ENCODE measurements around the gene CACHD1. TPM values are rescaled to one million over a fixed set of nuclear protein-coding genes. Genes with fewer than 3 reads are reported as not detected.

The CACHD1 gene
- total and polyA plus RNA-seq, 2 donors (not counting 1 experiment from before 2014, with no cell fraction given): 2.9 to 5.4 TPM

DNA sequence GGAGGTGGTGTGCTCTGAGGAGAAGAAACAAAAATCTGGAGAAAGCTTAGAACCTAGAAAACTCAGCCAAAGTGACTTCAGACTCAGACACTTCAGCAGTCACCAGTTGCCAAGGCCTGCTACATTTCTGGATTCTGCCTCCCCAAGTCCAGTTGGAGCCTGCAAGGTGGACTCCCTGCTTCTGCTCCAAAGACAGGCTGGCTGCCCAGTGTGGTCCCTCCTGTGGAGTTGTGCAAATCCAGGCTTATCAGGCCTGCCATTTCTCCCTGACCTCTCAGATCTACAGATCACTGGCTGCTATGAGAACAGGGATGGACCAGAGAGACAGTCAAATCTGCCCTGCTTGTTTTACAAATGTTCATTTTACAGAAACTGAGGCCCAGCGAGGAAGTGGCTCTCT lies 9.9 kb downstream of the CACHD1 start:
- Histone ChIP-seq H3K27ac (ENCODE audit: insufficient read depth, low read length) (no peak overlapping the region), H2AFZ (ENCODE audit: low read length) (no peak overlapping the region), H3K27me3 (ENCODE audit: control insufficient read depth, insufficient read depth, low read length) (no peaks in the 10 kb centered on the region), H3K36me3 (ENCODE audit: control insufficient read depth, insufficient read depth, low read length) (no peaks in the 10 kb centered on the region), H3K9ac (ENCODE audit: insufficient read depth, low read length) (no peak overlapping the region), H3K79me2 (ENCODE audit: control insufficient read depth, insufficient read depth, low read length) (no peaks in the 10 kb centered on the region), H3K4me3 (replicated peaks in 1 of 4; ENCODE audit: control extremely low read depth in 1 of 4, insufficient read depth in 1 of 4, low read depth in 3 of 4, low read length in 4 of 4) (no peak overlapping the region), H4K20me1 (ENCODE audit: control insufficient read depth, extremely low read depth, insufficient read depth, low read length) (no peaks in the 10 kb centered on the region), H3K4me1 (ENCODE audit: control insufficient read depth, extremely low read depth, insufficient read depth, low read length) (no peaks in the 10 kb centered on the region), H3K9me3 (ENCODE audit: control insufficient read depth, insufficient read depth, low read depth, low read length) (no peaks in the 10 kb centered on the region), H3K4me2 (ENCODE audit: extremely low read depth, insufficient read depth, low read length) (no peak overlapping the region)
- no peak for DNase-seq (ENCODE audit: low read depth in 2 of 2)
- TF ChIP-seq EZH2 (IDR thresholded peaks at IDR 0.05; ENCODE audit: low read length, missing control alignments) (no peak), CTCF (conservative IDR thresholded peaks at IDR 0.05 in 1 of 2, IDR thresholded peaks at IDR 0.05 in 1 of 2; ENCODE audit: low read depth in 1 of 2, low read length in 2 of 2) (no peak)

GRCh38 chr1:64480999-64481772 lies 11.3 kb downstream of the CACHD1 start:
- Histone ChIP-seq H3K27me3 (ENCODE audit: control insufficient read depth, insufficient read depth, low read length) (no peaks in the 10 kb centered on the region), H3K36me3 (ENCODE audit: control insufficient read depth, insufficient read depth, low read length) (no peaks in the 10 kb centered on the region), H3K79me2 (ENCODE audit: control insufficient read depth, insufficient read depth, low read length) (no peaks in the 10 kb centered on the region), H2AFZ (ENCODE audit: low read length) (no peak overlapping the region), H4K20me1 (ENCODE audit: control insufficient read depth, extremely low read depth, insufficient read depth, low read length) (no peaks in the 10 kb centered on the region), H3K9me3 (ENCODE audit: control insufficient read depth, insufficient read depth, low read depth, low read length) (no peaks in the 10 kb centered on the region), H3K9ac (ENCODE audit: insufficient read depth, low read length) (no peak overlapping the region), H3K4me3 (replicated peaks in 1 of 4; ENCODE audit: control extremely low read depth in 1 of 4, insufficient read depth in 1 of 4, low read depth in 3 of 4, low read length in 4 of 4) (no peak overlapping the region), H3K27ac (ENCODE audit: insufficient read depth, low read length) (no peak overlapping the region), H3K4me2 (ENCODE audit: extremely low read depth, insufficient read depth, low read length) (no peak overlapping the region), H3K4me1 (ENCODE audit: control insufficient read depth, extremely low read depth, insufficient read depth, low read length) (no peaks in the 10 kb centered on the region)
- peak in 1 of 2 donors; percentile 18 for DNase-seq (ENCODE audit: low read depth in 2 of 2)
- TF ChIP-seq CTCF (conservative IDR thresholded peaks at IDR 0.05 in 1 of 2, IDR thresholded peaks at IDR 0.05 in 1 of 2; ENCODE audit: low read depth in 1 of 2, low read length in 2 of 2): no peak
- TF ChIP-seq EZH2 (IDR thresholded peaks at IDR 0.05; ENCODE audit: low read length, missing control alignments): no peak

GRCh38 chr1:64482128-64482527 lies 12.2 kb downstream of the CACHD1 start:
- DNase-seq (ENCODE audit: low read depth in 2 of 2): no peak
- Histone ChIP-seq H3K4me3 (replicated peaks in 1 of 4; ENCODE audit: control extremely low read depth in 1 of 4, insufficient read depth in 1 of 4, low read depth in 3 of 4, low read length in 4 of 4) (no peak overlapping the region), H3K27me3 (ENCODE audit: control insufficient read depth, insufficient read depth, low read length) (no peaks in the 10 kb centered on the region), H3K9me3 (ENCODE audit: control insufficient read depth, insufficient read depth, low read depth, low read length) (no peaks in the 10 kb centered on the region), H3K36me3 (ENCODE audit: control insufficient read depth, insufficient read depth, low read length) (no peaks in the 10 kb centered on the region), H4K20me1 (ENCODE audit: control insufficient read depth, extremely low read depth, insufficient read depth, low read length) (no peaks in the 10 kb centered on the region), H3K27ac (ENCODE audit: insufficient read depth, low read length) (no peak overlapping the region), H3K9ac (ENCODE audit: insufficient read depth, low read length) (no peak overlapping the region), H3K4me1 (ENCODE audit: control insufficient read depth, extremely low read depth, insufficient read depth, low read length) (no peaks in the 10 kb centered on the region), H3K4me2 (ENCODE audit: extremely low read depth, insufficient read depth, low read length) (no peak overlapping the region), H2AFZ (ENCODE audit: low read length) (no peak overlapping the region), H3K79me2 (ENCODE audit: control insufficient read depth, insufficient read depth, low read length) (no peaks in the 10 kb centered on the region)
- no peak for TF ChIP-seq CTCF (conservative IDR thresholded peaks at IDR 0.05 in 1 of 2, IDR thresholded peaks at IDR 0.05 in 1 of 2; ENCODE audit: low read depth in 1 of 2, low read length in 2 of 2)
- no peak for TF ChIP-seq EZH2 (IDR thresholded peaks at IDR 0.05; ENCODE audit: low read length, missing control alignments)
